Epithelial cell of esophagus (primary cell): Measurements from ENCODE around the gene AKT3.

Experiments used
- DNase-seq: peaks from one replicate; pipeline ENCODE4 v3.0.0; 2010; ENCODE audit warnings: low read depth
- H3K4me3 ChIP-seq: 2 replicates; pipeline ENCODE4 v1.5.1; 2011; ENCODE audit warnings: mild to moderate bottlenecking, low read length, control low read depth
- TF ChIP-seq, protein P1 (sequence below): IDR thresholded peaks from 2 replicates; pipeline ENCODE4 v1.5.1; 2011; ENCODE audit warnings: low read depth, mild to moderate bottlenecking, low read length, control low read depth, inconsistent platforms; ENCODE audit not compliant: insufficient read depth; ENCODE audit errors: missing control alignments

AKT3 gene

DNA sequence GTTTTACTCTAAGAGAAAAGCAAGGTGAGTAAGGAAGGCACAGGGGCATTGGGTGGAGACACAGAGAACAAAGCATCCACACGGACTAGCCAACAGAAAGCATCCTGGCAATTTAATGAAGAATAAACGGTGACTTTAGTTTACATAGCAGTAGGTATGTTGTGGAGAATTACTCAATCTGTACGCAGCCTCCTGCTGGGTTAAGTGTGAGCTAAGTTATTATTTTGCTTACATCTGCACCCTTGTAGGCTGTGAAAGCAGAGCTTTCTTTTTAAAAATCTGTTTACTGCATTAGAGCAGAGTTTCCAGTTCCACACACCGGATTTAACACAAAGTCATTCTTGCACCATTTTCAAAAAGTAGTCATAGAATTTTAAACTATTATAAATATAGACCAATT lies 144.5 kb downstream of the AKT3 start:
- no peak overlapping the region for H3K4me3 ChIP-seq
- TF ChIP-seq, protein P1, sequence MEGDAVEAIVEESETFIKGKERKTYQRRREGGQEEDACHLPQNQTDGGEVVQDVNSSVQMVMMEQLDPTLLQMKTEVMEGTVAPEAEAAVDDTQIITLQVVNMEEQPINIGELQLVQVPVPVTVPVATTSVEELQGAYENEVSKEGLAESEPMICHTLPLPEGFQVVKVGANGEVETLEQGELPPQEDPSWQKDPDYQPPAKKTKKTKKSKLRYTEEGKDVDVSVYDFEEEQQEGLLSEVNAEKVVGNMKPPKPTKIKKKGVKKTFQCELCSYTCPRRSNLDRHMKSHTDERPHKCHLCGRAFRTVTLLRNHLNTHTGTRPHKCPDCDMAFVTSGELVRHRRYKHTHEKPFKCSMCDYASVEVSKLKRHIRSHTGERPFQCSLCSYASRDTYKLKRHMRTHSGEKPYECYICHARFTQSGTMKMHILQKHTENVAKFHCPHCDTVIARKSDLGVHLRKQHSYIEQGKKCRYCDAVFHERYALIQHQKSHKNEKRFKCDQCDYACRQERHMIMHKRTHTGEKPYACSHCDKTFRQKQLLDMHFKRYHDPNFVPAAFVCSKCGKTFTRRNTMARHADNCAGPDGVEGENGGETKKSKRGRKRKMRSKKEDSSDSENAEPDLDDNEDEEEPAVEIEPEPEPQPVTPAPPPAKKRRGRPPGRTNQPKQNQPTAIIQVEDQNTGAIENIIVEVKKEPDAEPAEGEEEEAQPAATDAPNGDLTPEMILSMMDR: no peak
- no peak for DNase-seq

DNA sequence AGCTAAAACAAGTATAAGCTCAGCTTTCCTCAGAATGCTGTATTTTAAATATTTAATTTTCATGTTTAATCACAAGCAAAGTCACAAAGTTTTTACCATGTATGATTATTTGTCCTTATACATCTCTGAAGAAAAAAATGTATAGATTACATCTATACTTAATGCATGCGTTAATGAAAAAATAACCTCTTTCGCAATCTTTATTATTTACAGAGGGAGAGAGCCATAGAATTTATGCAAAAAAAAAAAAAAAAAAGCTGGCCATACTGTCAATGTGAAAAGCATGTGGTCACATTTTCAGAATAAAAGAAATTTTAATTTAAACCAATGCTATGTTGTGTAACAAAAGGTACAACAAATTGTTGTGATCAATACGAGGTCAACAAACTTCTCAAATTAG lies 148.2 kb downstream of the AKT3 start:
- TF ChIP-seq, protein P1: no peak
- H3K4me3 ChIP-seq: no peak overlapping the region
- DNase-seq: no peak

DNA sequence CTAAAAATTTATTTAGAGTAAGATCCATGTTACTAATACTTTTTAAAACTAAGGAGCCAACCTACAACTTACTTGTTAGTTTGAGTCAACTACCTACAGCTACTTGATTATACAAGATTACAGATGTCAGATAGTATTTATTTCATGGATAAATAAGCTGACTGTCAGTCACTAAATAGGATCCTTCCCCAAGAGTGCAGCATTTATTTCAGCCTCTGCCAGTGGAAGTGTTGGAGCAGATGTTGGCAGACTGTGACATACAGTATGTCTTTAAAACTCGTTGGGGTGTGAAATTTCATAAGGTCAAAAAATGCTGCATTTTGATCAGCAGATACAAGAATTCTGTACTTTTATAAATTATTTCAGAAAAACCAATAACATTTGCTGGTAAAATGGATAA lies 156.2 kb downstream of the AKT3 start:
- no peak overlapping the region for H3K4me3 ChIP-seq
- TF ChIP-seq, protein P1: no peak
- no peak for DNase-seq

DNA sequence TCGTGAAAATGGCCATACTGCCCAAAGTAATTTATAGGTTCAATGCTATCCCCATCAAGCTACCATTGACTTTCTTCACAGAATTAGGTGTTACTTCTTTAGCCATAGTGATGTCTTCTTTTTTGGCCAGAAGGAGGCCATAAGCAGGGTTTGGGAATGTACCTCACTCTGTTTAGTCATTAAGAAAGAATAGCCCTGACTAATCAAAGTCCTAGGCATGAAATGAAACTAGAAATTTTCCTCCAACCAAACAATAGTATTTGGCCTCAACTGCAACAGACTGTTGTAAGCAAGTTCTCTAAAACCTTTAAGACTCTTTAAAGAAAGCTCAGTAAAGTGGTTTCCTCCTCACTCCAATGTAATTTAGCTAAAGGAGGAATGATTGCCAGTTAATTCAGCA lies 163.9 kb downstream of the AKT3 start:
- DNase-seq: peak; percentile 10
- TF ChIP-seq, protein P1: no peak
- H3K4me3 ChIP-seq: no peak overlapping the region

DNA sequence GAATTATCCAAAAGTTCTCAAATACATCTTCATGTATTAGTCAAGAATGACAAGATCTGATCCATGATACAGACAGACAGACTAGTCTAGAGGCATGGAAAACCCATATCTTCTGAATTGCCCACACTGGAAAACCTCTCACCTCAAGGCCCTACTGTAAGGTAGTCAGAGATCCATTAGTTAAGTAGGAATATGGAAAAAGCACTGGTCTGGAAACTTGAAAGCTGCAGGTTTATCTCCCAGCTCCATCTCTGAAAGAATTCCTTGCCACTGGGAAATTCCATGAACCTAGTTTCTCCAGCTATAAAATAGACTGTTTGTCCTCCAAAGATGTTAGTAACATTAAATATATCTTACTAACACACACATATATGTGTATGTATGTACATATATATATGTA lies 169.2 kb downstream of the AKT3 start:
- no peak for DNase-seq
- TF ChIP-seq, protein P1: no peak
- H3K4me3 ChIP-seq: no peak overlapping the region

DNA sequence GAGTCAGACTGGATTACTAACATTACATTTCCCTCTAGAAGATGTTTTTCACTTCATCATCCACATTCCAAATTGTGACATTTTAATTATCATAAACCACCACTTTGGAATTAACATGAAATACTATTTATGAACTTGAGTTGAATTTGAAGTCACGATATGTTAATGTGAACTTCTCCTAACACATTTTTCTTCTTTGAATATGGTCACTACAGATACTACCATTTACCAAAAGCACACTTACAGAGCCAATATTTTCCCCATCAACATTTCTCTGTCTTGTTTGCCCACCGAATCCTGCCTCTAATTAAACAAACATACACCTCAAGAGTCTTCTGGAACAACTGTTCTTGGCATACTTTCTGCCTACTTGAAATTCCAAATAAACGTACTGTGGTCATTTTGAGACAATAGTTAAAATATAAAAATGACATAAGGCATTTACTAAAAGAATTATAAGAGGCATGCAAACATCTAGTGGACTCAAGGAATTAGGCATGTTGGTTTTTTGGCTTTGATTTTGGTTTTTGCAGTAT lies 177.4 kb downstream of the AKT3 start:
- TF ChIP-seq, protein P1: no peak
- DNase-seq: no peak
- no peak overlapping the region for H3K4me3 ChIP-seq

DNA sequence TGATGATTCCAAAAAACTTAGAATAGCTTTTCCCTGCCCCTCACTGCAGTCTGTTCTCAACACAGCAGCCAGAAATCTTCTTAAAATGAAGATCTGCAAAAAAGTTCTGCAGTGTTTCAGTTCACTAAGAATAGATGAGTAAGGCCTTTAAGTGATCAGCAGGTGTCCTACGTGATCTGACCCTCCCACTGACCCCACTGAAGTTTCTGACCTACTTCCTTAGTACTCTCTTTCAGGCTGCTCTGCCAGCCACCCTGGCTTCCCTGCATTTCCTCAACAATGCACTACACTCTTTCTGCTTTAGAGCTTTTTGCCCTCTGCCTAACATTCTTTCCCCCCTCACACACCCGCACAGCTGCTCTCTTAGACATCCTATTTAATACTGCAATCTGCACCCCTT lies 182.5 kb downstream of the AKT3 start:
- TF ChIP-seq, protein P1: no peak
- no peak overlapping the region for H3K4me3 ChIP-seq
- no peak for DNase-seq
